Endothelial cell of umbilical vein (primary cell): ENCODE results near the gene CACNA1B.

Experiments used
- EZH2 ChIP-seq: IDR thresholded peaks from 2 replicates; pipeline ENCODE4 v1.6.1; 2012; ENCODE audit warnings: borderline replicate concordance, low read depth, mild to moderate bottlenecking, moderate library complexity, low read length, inconsistent platforms; ENCODE audit not compliant: severe bottlenecking
- JUN ChIP-seq: IDR thresholded peaks from 2 replicates; pipeline ENCODE4 v1.6.1; 2011; ENCODE audit warnings: borderline replicate concordance, low read depth; ENCODE audit not compliant: insufficient read length, insufficient read depth
- MYC ChIP-seq: IDR thresholded peaks from one replicate; pipeline ENCODE4 v1.6.1; 2011; ENCODE audit warnings: mild to moderate bottlenecking, low read depth, low read length
- POLR2A ChIP-seq: IDR thresholded peaks from 2 replicates; pipeline ENCODE4 v1.6.1; 2012; ENCODE audit warnings: low read depth, mild to moderate bottlenecking, control low read depth, low read length
- POLR2AphosphoS5 ChIP-seq: IDR thresholded peaks from 2 replicates; pipeline ENCODE4 v1.6.1; 2012; ENCODE audit warnings: low read depth, mild to moderate bottlenecking, control low read depth, low read length, moderate library complexity; ENCODE audit not compliant: insufficient read depth
- TF ChIP-seq, protein P1 (sequence below), 2 donors: IDR thresholded peaks; 1 replicate in 1 of 2; 2 replicates in 1 of 2; pipeline ENCODE4 v1.5.1; 2011; ENCODE audit warnings: low read length in 2 of 2, mild to moderate bottlenecking in 2 of 2, moderate library complexity in 2 of 2, control low read depth in 1 of 2, inconsistent platforms in 1 of 2, low read depth in 1 of 2; ENCODE audit not compliant: insufficient read depth in 1 of 2; ENCODE audit errors: extremely low read depth in 1 of 2

GRCh38 chr9:138115506-138115905 lies 237.9 kb downstream of the CACNA1B start:
- TF ChIP-seq, protein P1, sequence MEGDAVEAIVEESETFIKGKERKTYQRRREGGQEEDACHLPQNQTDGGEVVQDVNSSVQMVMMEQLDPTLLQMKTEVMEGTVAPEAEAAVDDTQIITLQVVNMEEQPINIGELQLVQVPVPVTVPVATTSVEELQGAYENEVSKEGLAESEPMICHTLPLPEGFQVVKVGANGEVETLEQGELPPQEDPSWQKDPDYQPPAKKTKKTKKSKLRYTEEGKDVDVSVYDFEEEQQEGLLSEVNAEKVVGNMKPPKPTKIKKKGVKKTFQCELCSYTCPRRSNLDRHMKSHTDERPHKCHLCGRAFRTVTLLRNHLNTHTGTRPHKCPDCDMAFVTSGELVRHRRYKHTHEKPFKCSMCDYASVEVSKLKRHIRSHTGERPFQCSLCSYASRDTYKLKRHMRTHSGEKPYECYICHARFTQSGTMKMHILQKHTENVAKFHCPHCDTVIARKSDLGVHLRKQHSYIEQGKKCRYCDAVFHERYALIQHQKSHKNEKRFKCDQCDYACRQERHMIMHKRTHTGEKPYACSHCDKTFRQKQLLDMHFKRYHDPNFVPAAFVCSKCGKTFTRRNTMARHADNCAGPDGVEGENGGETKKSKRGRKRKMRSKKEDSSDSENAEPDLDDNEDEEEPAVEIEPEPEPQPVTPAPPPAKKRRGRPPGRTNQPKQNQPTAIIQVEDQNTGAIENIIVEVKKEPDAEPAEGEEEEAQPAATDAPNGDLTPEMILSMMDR (IDR thresholded peaks at IDR 0.05; ENCODE audit: extremely low read depth in 1 of 2, insufficient read depth in 1 of 2, low read depth in 1 of 2, low read length in 2 of 2), result no peak
- no peak for TF ChIP-seq JUN
- TF ChIP-seq POLR2A, result no peak
- no peak for TF ChIP-seq MYC
- no peak for TF ChIP-seq EZH2
- TF ChIP-seq POLR2AphosphoS5, result no peak
